ENCODE results near the gene MEG3. TPM values are rescaled to one million over a fixed set of nuclear protein-coding genes. Genes with fewer than 3 reads are reported as not detected.

Gene MEG3
- total RNA-seq, 3 donors from 2014 or later (not counting 1 experiment from before 2014, with no cell fraction given), result 1.0 to 6.6 (median 1.9) TPM

- Mint-ChIP-seq H3K27ac (no peak overlapping the region), H3K4me1 (peaks cover 0 to 5% of the 10 kb centered on the region in 2 donors), H3K4me3 (no peak overlapping the region), H3K27me3 (ENCODE audit: low read depth in 2 of 2) (peaks cover 14 to 32% of the 10 kb centered on the region in 2 donors), H3K36me3 (no peaks in the 10 kb centered on the region), H3K9me3 (no peaks in the 10 kb centered on the region)
- TF ChIP-seq CTCF (IDR thresholded peaks at IDR 0.05), result no peak
- WGBS (ENCODE audit: insufficient coverage), result 96% methylated on average over 22 of the region's 22 CpGs
- no peak for ATAC-seq
- intact Hi-C loops (cut with micrococcal nuclease), result no loop called here
- Histone ChIP-seq H3K27ac (ENCODE audit: low read length) (no peak overlapping the region), H3K36me3 (ENCODE audit: control insufficient read depth, insufficient read depth, low read length) (no peaks in the 10 kb centered on the region), H3K27me3 (ENCODE audit: control insufficient read depth, insufficient read depth, low read length) (no peaks in the 10 kb centered on the region), H3K4me1 (ENCODE audit: control insufficient read depth, insufficient read depth, low read length) (no peaks in the 10 kb centered on the region), H3K9me3 (ENCODE audit: control insufficient read depth, insufficient read depth, low read length) (no peaks in the 10 kb centered on the region), H3K4me3 (ENCODE audit: low read length) (no peak overlapping the region)
- DNase-seq, result no peak
These were observed 6.0 kb upstream of the MEG3 start for GRCh38 chr14:100819829-100820475.

- ATAC-seq (no peak), DNase-seq (no peak)
- peaks cover 18 to 35% of the 10 kb centered on the region in 2 donors for H3K27me3 Mint-ChIP-seq (ENCODE audit: low read depth in 2 of 2)
- intact Hi-C loops (cut with micrococcal nuclease), result no loop called here
- Histone ChIP-seq H3K9me3 (ENCODE audit: control insufficient read depth, insufficient read depth, low read length) (no peaks in the 10 kb centered on the region), H3K4me3 (ENCODE audit: low read length) (no peak overlapping the region), H3K36me3 (ENCODE audit: control insufficient read depth, insufficient read depth, low read length) (no peaks in the 10 kb centered on the region), H3K4me1 (ENCODE audit: control insufficient read depth, insufficient read depth, low read length) (no peaks in the 10 kb centered on the region), H3K27ac (ENCODE audit: low read length) (no peak overlapping the region), H3K27me3 (ENCODE audit: control insufficient read depth, insufficient read depth, low read length) (no peaks in the 10 kb centered on the region)
- no peaks in the 10 kb centered on the region for H3K9me3 Mint-ChIP-seq
- H3K4me1 Mint-ChIP-seq, result peaks cover 0 to 7% of the 10 kb centered on the region in 2 donors
- TF ChIP-seq CTCF (IDR thresholded peaks at IDR 0.05), result no peak
- no peak overlapping the region for H3K4me3 Mint-ChIP-seq
- no peak overlapping the region for H3K27ac Mint-ChIP-seq
- H3K36me3 Mint-ChIP-seq, result no peaks in the 10 kb centered on the region
- 86% methylated on average over 4 of the region's 4 CpGs for WGBS (ENCODE audit: insufficient coverage)
These were observed 5.0 kb upstream of the MEG3 start for GRCh38 chr14:100820957-100821356.

- Histone ChIP-seq H3K4me1 (ENCODE audit: control insufficient read depth, insufficient read depth, low read length) (no peaks in the 10 kb centered on the region), H3K9me3 (ENCODE audit: control insufficient read depth, insufficient read depth, low read length) (peaks cover 4% of the 10 kb centered on the region), H3K27ac (ENCODE audit: low read length) (no peak overlapping the region), H3K4me3 (ENCODE audit: low read length) (no peak overlapping the region), H3K36me3 (ENCODE audit: control insufficient read depth, insufficient read depth, low read length) (no peaks in the 10 kb centered on the region), H3K27me3 (ENCODE audit: control insufficient read depth, insufficient read depth, low read length) (peaks cover 3% of the 10 kb centered on the region)
- 97% methylated on average over 7 of the region's 7 CpGs for WGBS (ENCODE audit: insufficient coverage)
- no peak overlapping the region for H3K27ac Mint-ChIP-seq
- H3K4me3 Mint-ChIP-seq, result no peak overlapping the region
- H3K27me3 Mint-ChIP-seq (ENCODE audit: low read depth in 2 of 2), result peaks cover 18 to 35% of the 10 kb centered on the region in 2 donors
- no peak for DNase-seq
- intact Hi-C loops (cut with micrococcal nuclease), result no loop called here
- peaks cover 0 to 7% of the 10 kb centered on the region in 2 donors for H3K4me1 Mint-ChIP-seq
- no peaks in the 10 kb centered on the region for H3K9me3 Mint-ChIP-seq
- H3K36me3 Mint-ChIP-seq, result no peaks in the 10 kb centered on the region
- no peak for TF ChIP-seq CTCF (IDR thresholded peaks at IDR 0.05)
- no peak for ATAC-seq
These were observed 3.9 kb upstream of the MEG3 start for GRCh38 chr14:100822013-100822412.

Measured in natural killer cell (primary cell).